Measurements from ENCODE around the gene CBX2.
A peak's percentile ranks its signal among the peaks of the same experiment; 100 is the strongest.

Gene CBX2

GRCh38 chr17:79799538-79800324, 21.8 kb downstream of the CBX2 start:
- DNase-seq (ENCODE audit: low read depth in 2 of 2) = no peak

DNA sequence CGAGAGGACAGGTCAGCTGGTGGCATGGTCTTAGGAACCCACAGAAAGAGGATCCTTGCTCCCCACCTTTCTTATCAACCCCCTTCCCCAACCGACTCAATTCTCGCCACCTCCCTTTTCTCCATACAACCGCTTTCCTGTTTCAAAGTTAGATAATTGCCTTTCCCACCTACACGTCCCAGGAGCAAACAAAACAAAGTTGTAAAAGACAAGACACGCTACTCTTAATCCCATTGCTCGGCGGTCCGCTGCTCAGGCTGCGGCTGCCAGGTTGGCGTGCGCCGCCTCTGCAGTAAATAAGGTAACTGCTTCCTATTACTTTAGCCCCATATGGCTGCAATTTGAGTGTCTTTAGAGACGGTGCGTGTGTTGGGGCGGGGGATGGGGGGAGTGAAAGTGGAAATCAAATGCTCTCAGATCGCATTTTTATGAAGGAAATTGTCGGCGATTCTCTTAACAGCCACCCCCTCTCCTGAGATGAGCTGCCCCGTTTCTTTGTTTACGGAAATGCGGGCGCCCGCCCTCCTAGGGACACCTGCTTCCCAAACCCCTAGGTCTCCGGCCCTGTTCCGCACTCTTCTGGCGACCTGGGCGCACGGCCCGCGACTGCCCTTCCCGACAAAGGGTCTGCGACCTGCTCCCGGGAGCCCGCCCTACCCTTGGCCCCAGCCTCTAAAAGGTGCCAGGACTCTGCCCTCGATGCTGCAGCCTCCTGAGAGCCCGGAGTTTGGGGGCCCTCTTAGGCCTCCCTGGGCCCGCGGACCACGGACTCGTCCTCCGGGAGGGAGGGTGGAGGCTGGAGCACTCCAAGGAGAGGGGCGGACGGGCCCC, 22.6 kb downstream of the CBX2 start:
- DNase-seq (ENCODE audit: low read depth in 2 of 2) = no peak

DNA sequence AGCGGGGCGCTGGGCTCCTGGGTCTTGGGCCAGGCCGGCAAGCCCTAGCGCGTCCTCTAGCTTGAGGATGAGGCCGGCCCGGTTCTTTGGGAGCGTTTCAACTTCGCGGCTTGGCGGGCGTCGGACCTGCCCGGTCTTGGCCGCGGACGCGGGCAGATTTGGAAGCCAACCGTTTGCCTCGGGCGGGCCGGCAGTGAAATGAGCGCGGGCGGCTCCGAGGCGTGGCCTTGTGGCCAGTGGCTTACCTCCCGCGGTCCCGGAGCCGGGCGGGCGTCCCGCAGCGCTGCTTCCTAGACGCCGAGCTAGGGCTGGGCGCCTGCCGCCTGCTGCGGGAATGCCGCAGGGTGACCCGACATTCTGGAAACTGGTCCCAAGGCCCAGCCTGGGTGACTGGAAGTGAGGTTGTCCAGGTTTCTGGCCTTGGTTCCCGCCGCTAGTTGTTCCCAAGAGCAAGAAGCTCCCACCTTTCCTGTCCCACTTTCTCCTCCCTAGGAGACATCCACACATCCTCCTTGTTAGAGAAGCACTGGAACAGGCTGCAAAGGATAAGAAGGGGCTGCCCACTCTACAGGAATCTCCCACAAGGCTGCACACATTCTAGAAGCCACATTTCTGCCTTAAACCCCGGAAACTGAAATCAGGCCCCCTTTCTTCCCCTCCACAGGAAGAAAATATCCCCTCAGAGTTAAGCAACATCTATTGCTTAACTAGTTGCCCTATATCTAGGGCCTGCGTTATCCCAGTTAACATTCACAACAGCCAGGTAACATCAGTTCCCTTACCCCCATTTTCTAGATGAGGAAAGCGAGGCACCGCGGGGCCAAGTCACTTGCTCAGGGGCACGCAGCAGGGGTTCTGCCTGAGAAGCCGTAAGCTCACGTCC, 23.4 kb downstream of the CBX2 start:
- no peak for DNase-seq (ENCODE audit: low read depth in 2 of 2)

DNA sequence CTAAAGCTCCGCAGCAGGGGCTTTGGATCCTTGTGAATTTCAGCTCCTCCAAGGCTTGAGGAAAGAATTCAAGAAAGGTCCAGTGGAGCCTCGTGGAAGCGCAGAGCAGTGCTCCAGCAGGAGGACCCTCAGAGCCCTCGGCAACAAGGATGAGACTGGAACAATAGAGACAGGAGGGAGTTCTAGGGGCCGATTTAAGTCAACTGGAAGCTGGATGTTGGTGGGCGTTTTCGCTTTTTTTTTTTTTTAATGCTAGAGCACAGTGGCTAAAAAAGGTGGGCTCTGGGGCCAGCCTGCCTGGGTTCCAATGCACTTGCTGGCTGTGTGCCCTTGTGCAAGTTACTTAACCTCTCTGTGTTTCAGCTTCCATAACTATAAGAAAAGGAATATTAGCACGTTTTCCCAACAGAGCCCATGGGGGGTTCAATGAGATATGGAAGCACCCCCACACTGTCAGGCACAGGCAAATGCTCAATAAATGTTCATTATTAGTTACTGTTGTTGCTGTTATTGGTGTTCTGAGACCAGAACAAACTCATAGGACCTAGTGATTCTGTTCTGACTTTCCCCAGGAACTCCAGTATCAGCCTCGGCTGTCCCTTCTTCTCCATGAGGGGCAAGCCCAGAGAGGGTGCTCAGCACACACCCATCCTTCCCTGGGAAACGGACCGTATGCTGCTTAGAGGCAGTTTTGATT, 24.2 kb downstream of the CBX2 start:
- no peak for DNase-seq (ENCODE audit: low read depth in 2 of 2)

- no peak for DNase-seq (ENCODE audit: low read depth in 2 of 2)
Measured at GRCh38 chr17:79802736-79803420, 24.9 kb downstream of the CBX2 start.

GRCh38 chr17:79803421-79803996, 25.6 kb downstream of the CBX2 start:
- no peak for DNase-seq (ENCODE audit: low read depth in 2 of 2)

GRCh38 chr17:79803997-79804855, 26.3 kb downstream of the CBX2 start:
- DNase-seq (ENCODE audit: low read depth in 2 of 2) = peak; percentile 70 to 71

- no peak for DNase-seq (ENCODE audit: low read depth in 2 of 2)
Measured at GRCh38 chr17:79804856-79805696, 27.1 kb downstream of the CBX2 start.

GRCh38 chr17:79806446-79806760, 28.5 kb downstream of the CBX2 start:
- DNase-seq (ENCODE audit: low read depth in 2 of 2) = no peak

- DNase-seq (ENCODE audit: low read depth in 2 of 2) = no peak
Measured at GRCh38 chr17:79806863-79807720, 29.1 kb downstream of the CBX2 start.

GRCh38 chr17:79808763-79809529, 31.0 kb downstream of the CBX2 start:
- no peak for DNase-seq (ENCODE audit: low read depth in 2 of 2)

DNA sequence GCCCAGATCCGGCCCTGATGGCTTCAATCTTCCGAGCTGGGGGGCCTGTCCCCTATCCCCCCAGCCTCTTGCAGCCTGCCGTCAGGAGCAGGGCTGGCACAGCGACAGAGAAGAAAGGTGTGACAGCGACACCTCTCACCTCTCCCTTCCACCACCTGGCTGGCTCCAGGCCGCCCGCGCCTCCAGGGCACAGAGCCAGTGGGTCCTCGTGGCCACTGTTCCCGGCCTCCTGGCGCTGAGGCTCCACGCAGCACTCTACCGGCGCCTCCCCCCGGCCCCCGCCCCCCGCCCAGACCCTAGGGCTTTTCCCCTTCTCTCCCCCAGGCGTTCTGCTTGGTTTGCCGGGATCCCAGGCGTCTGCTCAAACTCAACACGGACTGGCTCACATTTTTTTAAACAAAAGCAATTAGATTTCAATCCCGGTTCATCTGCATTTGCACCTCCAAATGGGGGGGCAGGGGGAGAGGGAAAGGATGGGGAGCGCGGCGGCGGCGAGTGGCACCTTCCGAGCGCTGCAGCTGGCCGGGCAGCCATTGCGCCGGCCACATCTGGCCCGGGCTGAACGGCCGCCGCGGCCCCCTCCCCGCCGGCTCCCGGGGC, 31.7 kb downstream of the CBX2 start:
- no peak for DNase-seq (ENCODE audit: low read depth in 2 of 2)

- peak; percentile 55 to 72 for DNase-seq (ENCODE audit: low read depth in 2 of 2)
Measured at GRCh38 chr17:79810130-79811010, 32.4 kb downstream of the CBX2 start.

- no peak for DNase-seq (ENCODE audit: low read depth in 2 of 2)
Measured at GRCh38 chr17:79811011-79811867, 33.3 kb downstream of the CBX2 start.

All from stimulated activated CD4-positive, alpha-beta T cell treated with anti-CD3 and anti-CD28 coated beads, Interleukin-15, amount 100 ng/mL, for 48 hours (primary cell).